GM23338 (cell line): ENCODE data around the gene TPSB2. TPM values are rescaled to one million over a fixed set of nuclear protein-coding genes. Genes with fewer than 3 reads are reported as not detected.
A peak's percentile ranks its signal among the peaks of the same experiment; 100 is the strongest.

Source experiments
- ATAC-seq: fragments of 200-7000 bp; cut with Tn5 transposase; 3 replicates; pipeline ENCODE4 v1.9.1; 2020
- DNase-seq: peaks from one replicate; pipeline ENCODE4 v3.0.0-alpha.2; 2015; ENCODE audit warnings: low spot score
- H2AFZ ChIP-seq: fragments of 200-600 bp; sonication (generic); 2 replicates; pipeline ENCODE4 v1.8.0; 2016; ENCODE audit warnings: antibody characterized with exemption, mild to moderate bottlenecking, moderate library complexity
- H3F3A ChIP-seq: fragments of 200-600 bp; sonication (generic); replicated peaks from 2 replicates; pipeline ENCODE4 v1.8.0; 2017; ENCODE audit warnings: antibody characterized with exemption, mixed run types, low read depth
- H3K27ac ChIP-seq: fragments of 200-600 bp; sonication (generic); 2 replicates; pipeline ENCODE4 v1.6.1; 2016; ENCODE audit warnings: low read depth
- H3K27me3 ChIP-seq: fragments of 200-600 bp; sonication (generic); 2 replicates; pipeline ENCODE4 v1.8.0; 2016; ENCODE audit warnings: mild to moderate bottlenecking, mixed run types, moderate library complexity; ENCODE audit not compliant: insufficient read depth
- H3K36me3 ChIP-seq: fragments of 200-600 bp; sonication (generic); 2 replicates; pipeline ENCODE4 v1.8.0; 2016; ENCODE audit warnings: mild to moderate bottlenecking; ENCODE audit not compliant: insufficient read depth
- H3K4me1 ChIP-seq: fragments of 200-600 bp; sonication (generic); 2 replicates; pipeline ENCODE4 v1.8.0; 2016; ENCODE audit warnings: mild to moderate bottlenecking, moderate library complexity; ENCODE audit not compliant: insufficient read depth
- H3K4me2 ChIP-seq: fragments of 200-600 bp; sonication (generic); 2 replicates; pipeline ENCODE4 v1.7.1; 2017; ENCODE audit warnings: mixed run types
- H3K4me3 ChIP-seq: fragments of 200-600 bp; sonication (generic); 2 replicates; pipeline ENCODE4 v1.6.1; 2016; ENCODE audit warnings: mixed run types
- H3K79me2 ChIP-seq: fragments of 200-600 bp; sonication (generic); replicated peaks from 2 replicates; pipeline ENCODE4 v1.8.0; 2017; ENCODE audit warnings: mild to moderate bottlenecking; ENCODE audit not compliant: insufficient read depth
- H3K9me2 ChIP-seq: fragments of 200-600 bp; sonication (generic); 2 replicates; pipeline ENCODE4 v1.8.0; 2017; ENCODE audit not compliant: insufficient read depth
- H4K20me1 ChIP-seq: fragments of 200-600 bp; sonication (generic); replicated peaks from 2 replicates; pipeline ENCODE4 v1.8.0; 2017; ENCODE audit warnings: mild to moderate bottlenecking; ENCODE audit not compliant: insufficient read depth
- H3K27ac Mint-ChIP-seq: 2 replicates; pipeline ENCODE4 v1.8.0; 2020; ENCODE audit warnings: inconsistent platforms, mild to moderate bottlenecking, moderate library complexity, mixed read lengths
- H3K27me3 Mint-ChIP-seq: 3 replicates; pipeline ENCODE4 v1.8.0; 2022; ENCODE audit warnings: low read depth, mild to moderate bottlenecking, moderate library complexity, mixed read lengths, inconsistent platforms; ENCODE audit not compliant: insufficient read depth, poor library complexity
- H3K36me3 Mint-ChIP-seq: 3 replicates; pipeline ENCODE4 v1.8.0; 2021; ENCODE audit warnings: low read depth, mild to moderate bottlenecking, inconsistent platforms, moderate library complexity, mixed read lengths
- H3K4me1 Mint-ChIP-seq: 3 replicates; pipeline ENCODE4 v1.8.0; 2020; ENCODE audit warnings: mild to moderate bottlenecking, inconsistent platforms, mixed read lengths
- H3K4me3 Mint-ChIP-seq: 3 replicates; pipeline ENCODE4 v1.8.0; 2021; ENCODE audit warnings: moderate library complexity, mild to moderate bottlenecking, inconsistent platforms, mixed read lengths
- H3K9me3 Mint-ChIP-seq: 3 replicates; pipeline ENCODE4 v1.8.0; 2020; ENCODE audit warnings: moderate library complexity, mild to moderate bottlenecking, inconsistent platforms, mixed read lengths
- CREB1 ChIP-seq: fragments of 250-450 bp; sonication (Bioruptor Pico); IDR thresholded peaks from 2 replicates; pipeline ENCODE4 v1.5.0; 2020; ENCODE audit warnings: low read depth, mild to moderate bottlenecking, moderate library complexity
- CTCF ChIP-seq, 2 experiments: fragments of 200-600 bp in 1 of 2; sonication (generic) in 1 of 2; conservative IDR thresholded peaks; 2 replicates each; pipeline versions ENCODE4 v1.5.1 to v1.6.1; 2016 to 2017; ENCODE audit warnings: antibody characterized with exemption in 2 of 2, low read depth in 2 of 2, mild to moderate bottlenecking in 2 of 2, moderate library complexity in 1 of 2
- EZH2 ChIP-seq: fragments of 200-600 bp; sonication (generic); IDR thresholded peaks from one replicate; pipeline ENCODE4 v1.8.0; 2017; ENCODE audit warnings: antibody characterized with exemption, mild to moderate bottlenecking, low read depth; ENCODE audit not compliant: unreplicated experiment
- EZH2phosphoT487 ChIP-seq: fragments of 200-600 bp; sonication (generic); IDR thresholded peaks from one replicate; pipeline ENCODE4 v1.8.1; 2018; ENCODE audit warnings: antibody characterized with exemption; ENCODE audit not compliant: unreplicated experiment
- JUNB ChIP-seq: IDR thresholded peaks from one replicate; pipeline ENCODE4 v1.6.1; 2016; ENCODE audit warnings: antibody characterized with exemption; ENCODE audit not compliant: unreplicated experiment
- NANOG ChIP-seq: IDR thresholded peaks from 2 replicates; pipeline ENCODE4 v1.6.1; 2016; ENCODE audit warnings: antibody characterized with exemption, borderline replicate concordance
- POLR2AphosphoS5 ChIP-seq: IDR thresholded peaks from 2 replicates; pipeline ENCODE4 v1.6.1; 2016; ENCODE audit warnings: antibody characterized with exemption, low read depth
- REST ChIP-seq: IDR thresholded peaks from one replicate; pipeline ENCODE4 v1.6.1; 2018; ENCODE audit warnings: antibody characterized with exemption; ENCODE audit not compliant: unreplicated experiment
- ZNF114 ChIP-seq: fragments of 250-450 bp; sonication (Bioruptor Pico); IDR thresholded peaks from 2 replicates; pipeline ENCODE4 v1.5.0; 2020; ENCODE audit warnings: mild to moderate bottlenecking, moderate library complexity
- polyA plus RNA-seq: library from polyadenylated mRNA; unstranded; fragments of >200 nt; fragmentation: Nextera tagmentation; extraction: Ambion mirVana; gene quantifications from 2 replicates; pipeline ENCODE4 v1.2.1, GENCODE V29; 2016
- total RNA-seq: library from RNA; depleted of rRNA; stranded (reverse); fragments of >200 nt; shearing (Covaris generic); gene quantifications from 2 replicates; pipeline ENCODE4 v1.2.3, GENCODE V29; 2014

Gene TPSB2
- total and polyA plus RNA-seq, 2 experiments from 2014 or later, result 0.23 TPM; not detected in 1

- H3K27ac Mint-ChIP-seq, result no peak overlapping the region
- no peaks in the 10 kb centered on the region for H3K36me3 Mint-ChIP-seq
- Histone ChIP-seq H3K4me3 (no peak overlapping the region; the same call in 1 of the 2 replicates), H3K36me3 (no peaks in the 10 kb centered on the region), H3K27ac (no peak overlapping the region), H3F3A (no peaks in the 10 kb centered on the region), H3K27me3 (no peaks in the 10 kb centered on the region), H3K4me2 (peak overlapping the region; percentile 70; the same call in 1 of the 2 replicates), H3K4me1 (no peaks in the 10 kb centered on the region), H3K9me2 (no peaks in the 10 kb centered on the region), H4K20me1 (0 out of 2 replicates have a peak, but pooled peaks cover 2% of the 10 kb centered on the region), H3K79me2 (no peaks in the 10 kb centered on the region), H2AFZ (no peak overlapping the region)
- no peak for DNase-seq
- H3K9me3 Mint-ChIP-seq, result peaks cover 6% of the 10 kb centered on the region
- peaks cover 11% of the 10 kb centered on the region for H3K4me1 Mint-ChIP-seq
- TF ChIP-seq EZH2phosphoT487, result no peak
- TF ChIP-seq CREB1 (CRISPR knock-in tag), result no peak
- no peak for TF ChIP-seq NANOG
- TF ChIP-seq ZNF114, result no peak
- TF ChIP-seq REST, result no peak
- no peak for TF ChIP-seq JUNB
- TF ChIP-seq EZH2, result no peak
- no peak overlapping the region for H3K4me3 Mint-ChIP-seq
- peaks cover 31% of the 10 kb centered on the region for H3K27me3 Mint-ChIP-seq
- ATAC-seq, result peak; percentile 7; the same call in 2 of the 3 replicates
Observed at GRCh38 chr16:1259760-1260068, 29.7 kb upstream of the TPSB2 start.

- Histone ChIP-seq H3K4me3 (peak overlapping the region; percentile 41; the same call in 1 of the 2 replicates), H4K20me1 (0 out of 2 replicates have a peak, but pooled peaks cover 2% of the 10 kb centered on the region), H3K36me3 (no peaks in the 10 kb centered on the region), H3K9me2 (no peaks in the 10 kb centered on the region), H3K27me3 (no peaks in the 10 kb centered on the region), H2AFZ (0 out of 2 replicates have a peak overlapping the region, but pooled peaks have one; percentile 38), H3K4me1 (no peaks in the 10 kb centered on the region), H3K79me2 (no peaks in the 10 kb centered on the region), H3F3A (no peaks in the 10 kb centered on the region), H3K4me2 (peak overlapping the region; percentile 70), H3K27ac (no peak overlapping the region)
- Mint-ChIP-seq H3K36me3 (no peaks in the 10 kb centered on the region), H3K4me1 (peaks cover 11% of the 10 kb centered on the region), H3K27me3 (peaks cover 27% of the 10 kb centered on the region), H3K4me3 (peak overlapping the region; percentile 64; the same call in 2 of the 3 replicates), H3K27ac (no peak overlapping the region), H3K9me3 (peaks cover under 1% of the 10 kb centered on the region; the same call in 1 of the 3 replicates)
- ATAC-seq (peak; percentile 6; the same call in 2 of the 3 replicates), DNase-seq (peak; percentile 45)
- no peak for TF ChIP-seq ZNF114
- TF ChIP-seq JUNB, result no peak
- no peak for TF ChIP-seq POLR2AphosphoS5
- TF ChIP-seq EZH2, result no peak
- no peak for TF ChIP-seq EZH2phosphoT487
- TF ChIP-seq NANOG, result no peak
- TF ChIP-seq CTCF (conservative IDR thresholded peaks at IDR 0.05; ENCODE audit: low read depth in 2 of 2), result no peak
Observed at GRCh38 chr16:1258906-1259759, 29.1 kb upstream of the TPSB2 start.
